HG03280 (cell line): Measurements from ENCODE around the gene FOXA1.
A peak's percentile ranks its signal among the peaks of the same experiment; 100 is the strongest.

Experiments used
- ATAC-seq: cut with Tn5 transposase; IDR thresholded peaks from one replicate; pipeline ENCODE4 v1.9.1; 2021; ENCODE audit warnings: mild to moderate bottlenecking, moderate library complexity; ENCODE audit not compliant: unreplicated experiment

FOXA1 gene

GRCh38 chr14:37602605-37603453 lies 7.8 kb upstream of the FOXA1 start:
- no peak for ATAC-seq

DNA sequence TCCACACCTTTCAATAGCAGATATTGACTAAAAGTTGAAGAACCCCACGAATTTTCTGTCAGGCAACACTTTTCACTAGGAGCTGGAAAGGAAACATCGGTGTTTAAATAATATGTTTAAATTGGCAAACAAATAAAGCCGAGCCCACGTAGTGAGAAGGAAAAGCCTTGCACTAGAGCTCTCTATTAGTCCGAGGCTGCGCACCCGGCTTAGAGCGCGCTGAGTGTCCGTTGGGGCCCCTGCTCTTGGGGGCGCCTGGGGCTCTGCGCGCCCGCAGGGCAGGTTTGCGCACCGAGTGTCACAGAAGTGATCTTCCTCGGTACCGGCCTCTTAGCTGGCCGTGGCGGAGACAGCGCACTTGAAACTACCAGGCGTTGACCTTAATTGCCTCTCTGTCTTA lies 6.8 kb upstream of the FOXA1 start:
- no peak for ATAC-seq

DNA sequence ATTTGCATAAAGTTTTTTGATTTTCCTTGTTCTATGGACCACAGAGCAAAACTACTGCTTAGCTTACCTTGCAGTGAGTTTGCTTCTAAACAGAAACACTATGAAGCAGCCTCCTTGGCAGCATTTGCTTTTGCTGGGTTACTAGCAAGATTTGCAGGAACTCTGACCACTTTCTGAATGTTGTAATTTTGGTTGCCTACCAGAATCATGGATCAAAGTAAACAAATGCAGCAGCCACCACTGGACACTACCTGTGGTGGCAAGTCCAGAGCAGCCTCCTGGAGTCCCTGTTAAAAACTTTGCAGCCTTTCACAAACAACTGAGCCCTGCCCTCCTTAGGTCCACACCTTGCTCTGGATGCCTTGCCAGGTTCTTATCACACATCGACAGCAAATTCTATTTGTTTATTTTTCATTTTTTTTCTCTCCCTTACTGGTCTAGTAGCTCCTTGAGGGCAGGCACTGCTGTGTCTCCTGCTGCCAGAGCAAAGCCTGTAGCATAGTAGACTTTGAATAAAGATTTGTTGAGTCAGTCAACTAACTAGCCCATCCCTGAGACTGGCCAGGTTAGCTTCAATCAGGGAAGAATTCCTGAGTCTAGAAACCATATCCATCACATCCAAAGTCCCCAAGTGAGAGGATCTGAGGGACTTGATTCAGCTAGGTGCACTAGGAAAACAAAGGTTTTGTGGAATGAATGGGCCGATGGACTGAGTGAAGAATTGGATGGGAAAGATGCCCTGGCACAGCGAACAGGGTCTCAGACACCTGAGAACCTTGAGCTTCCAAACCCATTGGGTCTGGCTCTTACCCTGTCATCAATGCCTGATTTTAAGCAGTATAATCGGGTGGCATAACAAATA lies 6.1 kb upstream of the FOXA1 start:
- ATAC-seq, result no peak

- ATAC-seq, result no peak
These were observed 4.7 kb upstream of the FOXA1 start for GRCh38 chr14:37599507-37600368.

GRCh38 chr14:37598747-37599506 lies 3.9 kb upstream of the FOXA1 start:
- ATAC-seq, result no peak

DNA sequence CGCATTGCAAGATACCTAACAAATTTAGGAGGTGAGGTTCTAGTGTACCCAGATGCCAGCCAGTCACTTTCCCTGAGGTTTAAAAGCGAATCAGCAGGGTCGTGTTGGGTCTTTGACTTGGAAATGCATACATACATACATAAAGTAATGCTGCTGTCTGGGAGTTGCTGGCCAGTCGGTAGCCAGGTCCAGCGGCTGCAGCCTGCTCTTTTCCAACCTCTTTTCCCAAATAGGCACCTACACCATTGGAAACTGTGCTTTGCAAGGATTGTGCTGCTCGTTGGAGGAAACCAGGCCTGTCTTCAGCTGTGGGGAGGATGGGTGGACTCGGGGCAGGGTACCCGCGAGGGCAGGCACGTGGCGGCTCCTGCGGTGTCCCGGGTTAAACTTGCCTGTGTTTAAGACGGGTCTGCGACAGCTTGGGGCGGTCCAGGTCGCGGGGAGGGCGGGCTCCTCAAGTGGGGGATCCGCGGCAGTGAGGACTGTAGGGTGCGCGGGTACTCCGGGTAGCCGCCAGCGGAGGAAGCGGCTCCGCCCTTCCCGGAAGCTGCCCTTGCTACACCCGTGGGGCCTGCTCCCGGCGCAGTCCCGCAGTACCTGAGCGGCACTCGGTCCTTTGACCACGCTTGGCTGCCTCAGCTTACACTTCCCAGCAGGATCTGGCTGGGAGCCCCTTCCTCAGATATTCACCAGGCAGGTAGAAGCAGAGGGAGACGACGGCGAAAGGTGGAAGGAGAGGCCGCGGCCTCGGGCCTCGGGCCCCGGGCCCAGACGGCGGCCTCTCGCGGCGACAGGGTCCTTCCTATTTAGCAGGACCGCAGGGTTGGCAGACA lies 3.1 kb upstream of the FOXA1 start:
- no peak for ATAC-seq

GRCh38 chr14:37597538-37597913 lies 2.5 kb upstream of the FOXA1 start:
- ATAC-seq, result no peak

DNA sequence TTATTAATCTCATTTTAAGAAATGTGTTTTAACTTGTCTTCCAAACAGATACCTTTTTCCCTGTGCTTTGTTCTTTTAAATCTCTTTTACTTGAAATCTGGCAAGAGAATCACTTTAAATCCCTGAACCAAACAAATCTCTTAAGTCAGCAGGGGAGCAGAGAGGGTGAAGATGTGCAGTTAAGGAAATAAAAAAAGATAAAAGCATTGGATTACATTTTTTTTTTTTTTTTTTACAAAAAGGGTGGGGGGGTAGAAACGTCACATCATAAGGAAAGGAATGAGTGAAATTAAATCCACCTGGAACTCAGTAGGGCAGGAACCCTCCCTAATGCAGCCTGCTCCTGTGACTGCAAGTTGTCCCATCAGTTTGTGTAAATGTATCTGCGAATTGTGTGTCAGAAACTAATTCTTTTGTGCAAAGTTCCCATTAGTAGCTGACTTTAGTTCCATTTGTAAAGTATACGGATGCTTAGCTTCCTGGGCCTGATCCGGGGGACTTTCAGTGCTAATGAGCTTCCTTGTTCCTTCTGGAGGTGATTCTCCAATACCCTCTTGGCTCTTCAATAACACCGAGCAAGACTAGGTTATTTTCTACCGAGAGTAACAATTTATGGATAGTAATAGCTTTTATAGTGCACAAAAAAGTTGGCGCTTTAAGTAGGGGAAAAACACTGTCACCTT lies 1.9 kb upstream of the FOXA1 start:
- ATAC-seq, result no peak

DNA sequence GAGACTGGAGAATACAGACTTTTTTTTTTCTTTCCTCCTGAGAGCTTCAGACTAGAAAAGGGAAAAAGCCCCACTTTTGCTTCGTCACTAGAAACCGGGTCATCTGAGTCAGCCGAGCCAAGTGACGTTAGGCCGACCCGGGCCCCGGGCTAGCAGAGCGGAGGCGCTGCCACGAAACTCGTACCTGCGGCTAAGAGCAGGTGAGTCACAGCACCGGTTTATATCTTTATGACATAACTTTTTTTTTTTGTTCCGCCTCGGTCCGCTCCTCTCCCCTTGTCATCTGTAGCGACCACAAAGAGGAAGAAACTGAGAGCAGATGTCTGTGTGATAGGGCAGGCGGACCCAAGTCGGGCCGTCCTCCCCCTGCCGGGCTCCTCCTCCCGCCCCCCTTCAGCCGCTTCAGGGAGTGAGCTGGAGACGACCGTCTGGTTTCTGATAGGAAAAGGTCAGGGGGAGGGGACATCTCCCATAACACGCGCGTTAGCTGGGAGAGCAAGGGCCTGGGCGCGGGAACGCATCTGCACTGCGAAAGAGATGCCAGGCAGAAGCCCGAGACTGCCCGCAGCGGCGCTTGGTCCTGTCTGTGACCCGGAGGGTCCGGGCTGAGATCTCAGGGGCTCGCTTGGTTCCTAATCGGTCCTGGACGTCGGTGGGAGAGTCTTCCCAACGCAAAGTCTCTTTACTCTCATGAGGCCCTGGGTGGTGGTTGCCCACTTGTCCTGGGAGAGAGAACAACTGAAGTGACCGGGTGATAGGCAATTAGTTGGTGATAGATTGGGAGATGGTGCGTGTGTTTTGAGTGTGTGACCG lies 966 bp upstream of the FOXA1 start:
- peak; percentile 67 for ATAC-seq

- no peak for ATAC-seq
These were observed 645 bp downstream of the FOXA1 start for GRCh38 chr14:37594238-37594970.

DNA sequence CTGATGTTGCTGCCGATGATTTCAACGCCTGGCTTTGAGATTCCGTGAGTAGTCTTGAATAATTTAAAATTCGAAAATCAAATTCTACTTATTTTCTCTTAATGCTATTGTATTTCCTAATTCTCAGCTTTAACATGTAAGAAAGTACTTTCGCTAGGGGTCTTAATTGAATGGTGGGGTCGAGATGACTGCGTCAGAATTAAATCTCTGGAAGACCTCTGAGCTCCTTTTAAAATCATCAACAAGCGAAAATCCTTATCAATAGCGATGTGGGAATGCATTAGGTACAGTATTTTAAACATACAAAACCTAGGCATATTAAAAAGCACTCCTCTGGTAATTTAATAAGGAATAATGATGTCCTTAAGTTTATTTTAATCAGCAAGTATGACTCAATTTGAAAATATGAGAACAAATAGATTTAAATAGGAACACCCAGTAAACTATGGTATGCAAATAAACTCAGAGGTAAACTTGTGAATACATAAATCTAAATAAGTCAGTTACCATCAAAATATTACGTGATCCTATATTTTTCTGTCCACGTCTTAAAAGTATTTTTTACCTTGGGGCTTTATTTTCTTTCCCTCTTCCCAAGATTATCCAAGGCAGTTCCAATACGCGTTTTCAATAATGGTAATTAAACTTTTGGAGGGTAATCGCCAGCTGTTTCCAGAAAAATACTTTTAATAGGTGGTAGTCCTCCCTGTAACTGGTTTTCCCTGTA lies 1.4 kb downstream of the FOXA1 start:
- ATAC-seq, result no peak

DNA sequence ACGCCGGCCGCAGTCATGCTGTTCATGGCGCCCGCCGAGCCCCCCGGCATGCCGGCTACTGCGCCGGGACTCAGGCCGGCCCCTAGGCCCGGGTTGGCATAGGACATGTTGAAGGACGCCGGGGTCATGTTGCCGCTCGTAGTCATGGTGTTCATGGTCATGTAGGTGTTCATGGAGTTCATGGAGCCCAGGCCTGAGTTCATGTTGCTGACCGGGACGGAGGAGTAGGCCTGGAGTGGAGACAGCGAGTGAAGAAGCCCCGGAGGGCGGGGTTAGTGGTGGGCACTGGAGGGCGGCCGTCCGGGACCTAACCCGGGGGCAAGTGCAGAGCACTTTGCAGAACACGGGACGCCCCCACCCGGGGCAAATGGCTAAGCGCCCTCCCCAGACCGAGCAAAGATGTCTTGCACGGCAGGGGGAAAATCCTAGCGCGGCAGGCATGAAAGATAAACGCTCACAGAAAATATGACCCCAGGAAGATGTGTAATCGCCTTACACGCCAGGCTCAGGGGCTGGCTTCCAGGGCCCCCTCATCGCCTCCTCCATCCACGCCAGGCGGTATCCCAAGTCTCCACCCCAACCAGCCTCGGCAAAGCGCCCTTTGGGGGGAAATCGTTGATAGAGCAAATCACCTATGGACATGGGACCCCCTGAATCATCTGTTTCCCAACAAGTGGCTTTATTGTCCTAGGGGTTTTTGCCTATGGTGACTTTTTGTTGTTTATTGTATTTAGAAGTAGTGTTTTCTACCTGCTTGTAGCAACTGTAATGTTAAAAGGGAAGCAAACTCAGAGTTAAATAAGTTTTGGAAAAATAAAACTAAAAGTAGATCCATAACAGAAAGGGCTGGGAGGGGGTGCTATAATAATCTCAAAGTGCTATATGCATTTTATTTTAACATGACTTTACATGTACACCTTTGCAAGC lies 2.3 kb downstream of the FOXA1 start:
- no peak for ATAC-seq

DNA sequence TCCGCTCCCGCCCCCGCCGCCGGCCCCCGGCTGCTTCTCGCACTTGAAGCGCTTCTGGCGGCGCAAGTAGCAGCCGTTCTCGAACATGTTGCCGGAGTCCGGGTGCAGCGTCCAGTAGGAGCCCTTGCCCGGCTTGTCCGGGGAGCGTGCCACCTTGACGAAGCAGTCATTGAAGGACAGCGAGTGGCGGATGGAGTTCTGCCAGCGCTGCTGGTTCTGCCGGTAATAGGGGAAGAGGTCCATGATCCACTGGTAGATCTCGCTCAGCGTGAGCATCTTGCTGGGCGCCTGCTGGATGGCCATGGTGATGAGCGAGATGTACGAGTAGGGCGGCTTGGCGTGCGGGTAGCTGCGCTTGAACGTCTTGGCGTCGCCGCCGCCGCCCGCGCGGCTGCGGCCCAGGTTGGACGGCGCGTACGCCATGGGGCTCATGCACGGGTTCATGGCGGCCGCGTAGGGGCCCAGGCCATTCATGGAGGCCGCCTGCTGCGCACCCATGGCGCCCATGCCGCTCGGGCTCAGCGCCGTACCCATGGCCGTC lies 3.0 kb downstream of the FOXA1 start:
- no peak for ATAC-seq

- no peak for ATAC-seq
These were observed 3.6 kb downstream of the FOXA1 start for GRCh38 chr14:37591311-37591940.
